Measurements from ENCODE around the gene UGT1A1.

- no peak for TF ChIP-seq CTCF (conservative IDR thresholded peaks at IDR 0.05; ENCODE audit: low read depth, low read length)
- no peak for TF ChIP-seq EZH2 (IDR thresholded peaks at IDR 0.05; ENCODE audit: low read length, unreplicated experiment)
- TF ChIP-seq EZH2phosphoT487 (IDR thresholded peaks at IDR 0.05; ENCODE audit: borderline replicate concordance, low read length): no peak
Measured at GRCh38 chr2:233793465-233794127, 33.5 kb downstream of the UGT1A1 start.

Measured in PC-3 (cell line).